HEK293T (cell line): Measurements from ENCODE around the gene NSMCE1.
A peak's percentile ranks its signal among the peaks of the same experiment; 100 is the strongest.
"Not testable (repeated sequence)": the region's sequence is repeated elsewhere in the genome, so short reads cannot be mapped to it uniquely, and the experiment has no call there.

ENCODE experiments used
- CTCF ChIA-PET: fragments of 350-600 bp; formaldehyde crosslinking; extraction: SDS; loops from one replicate; lab custom pipeline; 2021; ENCODE audit warnings: antibody characterized with exemption, inconsistent platforms; lab: Yijun Ruan, JAX
- POLR2A ChIA-PET: fragments of 350-600 bp; formaldehyde crosslinking; extraction: SDS; loops from one replicate; lab custom pipeline; 2020; ENCODE audit warnings: antibody characterized with exemption, inconsistent platforms; lab: Yijun Ruan, JAX
- DNase-seq: peaks from one replicate; pipeline ENCODE4 v3.0.0; 2012; ENCODE audit warnings: mixed read lengths; ENCODE audit errors: extremely low spot score
- ARNT ChIP-seq: fragments of 450-650 bp; IDR thresholded peaks from 2 replicates; pipeline ENCODE4 v1.6.1; 2017; ENCODE audit warnings: mild to moderate bottlenecking
- BHLHE40 ChIP-seq: fragments of 450-650 bp; IDR thresholded peaks from 2 replicates; pipeline ENCODE4 v1.6.1; 2016; ENCODE audit warnings: mild to moderate bottlenecking, moderate library complexity, borderline replicate concordance
- CTBP1 ChIP-seq: fragments of 450-650 bp; IDR thresholded peaks from 2 replicates; pipeline ENCODE4 v1.6.1; 2016; ENCODE audit warnings: borderline replicate concordance
- ELF4 ChIP-seq: fragments of 450-650 bp; IDR thresholded peaks from 2 replicates; pipeline ENCODE4 v1.6.1; 2017; ENCODE audit warnings: antibody characterized with exemption
- FOXA1 ChIP-seq: fragments of 450-650 bp; IDR thresholded peaks from 2 replicates; pipeline ENCODE4 v1.6.1; 2016; ENCODE audit warnings: mild to moderate bottlenecking
- FOXK2 ChIP-seq: fragments of 450-650 bp; IDR thresholded peaks from 2 replicates; pipeline ENCODE4 v1.6.1; 2016; ENCODE audit warnings: mild to moderate bottlenecking
- FOXM1 ChIP-seq: fragments of 450-650 bp; IDR thresholded peaks from 2 replicates; pipeline ENCODE4 v1.6.1; 2017; ENCODE audit warnings: mild to moderate bottlenecking, borderline replicate concordance
- HDGF ChIP-seq: fragments of 450-650 bp; IDR thresholded peaks from 2 replicates; pipeline ENCODE4 v1.6.1; 2017; ENCODE audit warnings: antibody characterized with exemption, borderline replicate concordance
- L3MBTL2 ChIP-seq: fragments of 450-650 bp; conservative IDR thresholded peaks from 2 replicates; pipeline ENCODE4 v1.6.1; 2016; ENCODE audit warnings: mild to moderate bottlenecking
- LEF1 ChIP-seq: fragments of 450-650 bp; IDR thresholded peaks from 2 replicates; pipeline ENCODE4 v1.6.1; 2017; ENCODE audit warnings: mild to moderate bottlenecking, borderline replicate concordance
- NFRKB ChIP-seq: fragments of 450-650 bp; IDR thresholded peaks from 2 replicates; pipeline ENCODE4 v1.6.1; 2016; ENCODE audit warnings: mild to moderate bottlenecking, moderate library complexity
- PKNOX1 ChIP-seq: fragments of 450-650 bp; IDR thresholded peaks from 2 replicates; pipeline ENCODE4 v1.6.1; 2016
- SP1 ChIP-seq: fragments of 450-650 bp; IDR thresholded peaks from 2 replicates; pipeline ENCODE4 v1.6.1; 2017
- SUZ12 ChIP-seq: fragments of 450-650 bp; IDR thresholded peaks from 2 replicates; pipeline ENCODE4 v1.6.1; 2016; ENCODE audit warnings: mild to moderate bottlenecking
- TARDBP ChIP-seq: fragments of 450-650 bp; IDR thresholded peaks from 2 replicates; pipeline ENCODE4 v1.6.1; 2016
- ZNF384 ChIP-seq: fragments of 450-650 bp; IDR thresholded peaks from 2 replicates; pipeline ENCODE4 v1.6.1; 2016

The NSMCE1 gene

DNA sequence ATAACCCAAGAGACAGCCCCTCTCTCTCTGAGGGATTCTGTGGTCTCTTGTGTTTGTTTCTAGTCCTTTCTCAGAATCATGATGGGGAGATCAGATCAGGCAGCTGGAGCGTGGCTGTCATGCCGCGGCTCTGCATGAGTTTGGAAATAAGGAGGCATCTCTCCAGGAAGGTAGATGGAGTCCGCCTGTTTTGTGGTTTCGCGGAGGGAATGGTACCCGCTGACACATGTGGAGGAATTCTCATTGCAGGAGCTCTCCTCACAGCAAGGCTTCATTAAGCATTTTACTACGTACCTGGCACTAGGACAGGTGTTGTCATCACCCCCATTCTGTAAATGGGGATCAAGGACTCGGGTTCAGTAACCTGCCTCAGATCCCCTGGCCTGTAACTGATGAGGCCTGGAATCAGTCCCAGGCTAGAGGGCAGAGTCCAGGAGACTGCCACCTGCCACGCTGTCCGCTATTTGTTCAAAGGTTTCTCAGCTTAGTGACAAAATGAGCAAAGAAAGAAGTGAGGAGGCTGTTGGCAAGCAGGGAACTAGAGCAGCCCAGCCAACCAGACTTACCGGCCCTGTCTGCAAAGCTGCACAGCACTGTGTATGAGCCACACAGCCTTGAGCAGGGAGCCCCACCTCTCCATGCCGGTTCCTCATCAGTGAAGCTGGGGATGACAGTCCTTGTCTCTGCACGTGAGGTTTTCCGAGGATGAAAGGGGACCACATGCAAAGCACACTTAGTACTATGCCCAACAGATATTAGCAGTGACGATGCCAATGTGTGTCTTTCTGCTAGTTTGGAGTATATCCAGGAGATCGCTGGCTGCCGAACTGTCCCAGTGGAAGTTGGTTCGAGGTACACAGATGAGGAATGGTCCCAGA, 54.2 kb downstream of the NSMCE1 start:
- CTCF ChIA-PET, result no interaction called here
- no peak for TF ChIP-seq ARNT
- no peak for TF ChIP-seq FOXM1
- no peak for TF ChIP-seq PKNOX1
- TF ChIP-seq SP1, result no peak
- no peak for TF ChIP-seq TARDBP
- no peak for TF ChIP-seq ZNF384
- no peak for TF ChIP-seq HDGF
- TF ChIP-seq FOXK2, result no peak
- TF ChIP-seq CTBP1, result no peak
- no peak for TF ChIP-seq SUZ12
- TF ChIP-seq LEF1, result no peak
- no peak for TF ChIP-seq FOXA1
- no peak for TF ChIP-seq BHLHE40
- no peak for DNase-seq
- POLR2A ChIA-PET, result interaction anchor here (1.6 kb wide), 1 partner anchor 10 kb away, joined by 6 read pairs; the partner anchor contains the start of gene KDM8

GRCh38 chr16:27211026-27211425, 57.5 kb downstream of the NSMCE1 start:
- DNase-seq, result no peak
- ChIA-PET CTCF (no interaction called here), POLR2A (no interaction called here)
- TF ChIP-seq L3MBTL2 (no peak), FOXA1 (no peak), NFRKB (no peak), LEF1 (no peak), ARNT (no peak), ZNF384 (no peak)

- no peak for DNase-seq
- CTCF ChIA-PET, result interaction anchor here (1.3 kb wide), 1 partner anchor 24 kb away, joined by 4 read pairs; no protein-coding TSS in a partner anchor
- POLR2A ChIA-PET, result no interaction called here
- TF ChIP-seq SUZ12 (no peak), L3MBTL2 (no peak), HDGF (no peak), BHLHE40 (no peak), ARNT (no peak), FOXA1 (no peak), TARDBP (no peak), PKNOX1 (no peak), ZNF384 (no peak)
Measured at GRCh38 chr16:27210174-27210573, 58.4 kb downstream of the NSMCE1 start.

DNA sequence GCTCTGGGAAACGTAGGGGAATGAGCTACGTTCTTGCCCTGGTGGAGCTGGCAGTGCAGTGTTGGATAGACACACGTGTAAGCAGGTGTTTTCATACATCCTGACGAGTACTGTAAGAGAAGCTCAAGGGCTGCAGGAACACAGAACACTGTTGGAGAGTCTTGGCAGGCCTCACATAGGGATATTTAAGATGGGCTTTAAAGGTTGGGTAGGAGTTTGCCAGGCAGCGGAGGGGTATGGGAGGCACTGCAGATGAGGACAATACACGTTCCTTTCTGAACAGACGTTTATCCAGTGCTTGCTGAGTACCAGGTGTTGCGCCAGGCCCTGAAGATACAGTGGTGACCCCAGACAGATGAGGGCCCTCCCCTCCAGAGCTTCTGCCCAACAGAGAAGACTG, 59.0 kb downstream of the NSMCE1 start:
- POLR2A ChIA-PET, result no interaction called here
- DNase-seq, result no peak
- no peak for TF ChIP-seq L3MBTL2
- CTCF ChIA-PET, result interaction anchor here (1.3 kb wide), 1 partner anchor 25 kb away, joined by 4 read pairs; no protein-coding TSS in a partner anchor

DNA sequence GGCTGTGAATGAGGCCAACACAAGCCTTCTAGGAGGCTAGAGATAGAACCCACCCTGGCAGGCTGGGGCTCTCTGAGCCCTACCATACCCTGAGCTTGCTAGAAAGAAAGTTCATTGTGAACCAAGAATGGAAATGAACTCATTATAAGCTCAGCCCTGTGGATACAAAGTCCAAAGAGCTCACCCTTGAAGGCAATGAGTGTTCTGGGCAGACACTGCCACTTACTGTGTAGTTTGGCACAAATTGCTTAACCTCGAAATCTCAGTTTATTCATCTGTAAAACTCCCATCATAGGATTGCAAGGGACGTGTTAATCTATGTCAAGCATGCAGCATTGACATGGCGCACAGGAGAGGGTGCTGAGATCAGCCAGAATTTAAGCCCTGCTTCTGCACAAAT, 59.8 kb downstream of the NSMCE1 start:
- ChIA-PET CTCF (interaction anchor here (1.3 kb wide), 1 partner anchor 26 kb away, joined by 4 read pairs; no protein-coding TSS in a partner anchor), POLR2A (no interaction called here)
- no peak for DNase-seq
- no peak for TF ChIP-seq SUZ12
- no peak for TF ChIP-seq SP1
- TF ChIP-seq ZNF384, result no peak
- TF ChIP-seq HDGF, result no peak
- no peak for TF ChIP-seq TARDBP
- TF ChIP-seq L3MBTL2, result no peak
- TF ChIP-seq NFRKB, result no peak
- no peak for TF ChIP-seq FOXA1
- TF ChIP-seq PKNOX1, result no peak
- no peak for TF ChIP-seq LEF1
- TF ChIP-seq ARNT, result no peak
- no peak for TF ChIP-seq BHLHE40
- no peak for TF ChIP-seq FOXK2
- TF ChIP-seq ELF4, result no peak
- TF ChIP-seq FOXM1, result no peak
- no peak for TF ChIP-seq CTBP1

DNA sequence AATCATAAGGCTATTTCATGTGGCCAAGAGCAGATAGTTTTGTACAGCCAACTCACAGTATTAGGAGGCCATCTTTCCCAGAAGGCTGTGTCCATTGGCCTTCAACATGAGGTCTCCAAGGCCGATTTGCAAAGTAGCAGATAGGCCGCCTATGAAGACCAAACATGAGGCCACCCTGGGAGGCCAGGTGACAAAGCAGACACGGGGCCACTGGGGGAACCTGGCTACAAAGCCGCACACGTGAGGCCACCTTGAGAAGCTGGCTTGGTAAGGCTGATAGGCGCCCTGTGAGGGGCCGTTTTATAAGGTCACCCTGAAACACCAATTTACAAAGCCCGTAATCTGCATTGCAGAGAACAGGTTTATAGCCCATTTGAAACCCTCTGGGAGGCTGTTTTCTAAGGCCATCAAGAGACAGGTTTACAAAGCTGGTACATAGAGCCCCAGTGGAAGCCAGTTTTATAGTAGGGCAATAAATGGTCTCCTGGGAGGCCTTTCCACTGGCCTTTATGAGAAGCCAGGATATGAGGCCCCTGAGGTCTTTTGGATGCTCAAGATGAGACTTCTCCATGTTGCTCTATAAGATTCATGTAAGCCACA, 60.4 kb downstream of the NSMCE1 start:
- CTCF ChIA-PET, result no interaction called here
- TF ChIP-seq FOXA1, result no peak
- no peak for TF ChIP-seq NFRKB
- no peak for TF ChIP-seq ARNT
- TF ChIP-seq TARDBP, result no peak
- TF ChIP-seq L3MBTL2, result peak; percentile 31
- DNase-seq, result no peak
- POLR2A ChIA-PET, result no interaction called here

DNA sequence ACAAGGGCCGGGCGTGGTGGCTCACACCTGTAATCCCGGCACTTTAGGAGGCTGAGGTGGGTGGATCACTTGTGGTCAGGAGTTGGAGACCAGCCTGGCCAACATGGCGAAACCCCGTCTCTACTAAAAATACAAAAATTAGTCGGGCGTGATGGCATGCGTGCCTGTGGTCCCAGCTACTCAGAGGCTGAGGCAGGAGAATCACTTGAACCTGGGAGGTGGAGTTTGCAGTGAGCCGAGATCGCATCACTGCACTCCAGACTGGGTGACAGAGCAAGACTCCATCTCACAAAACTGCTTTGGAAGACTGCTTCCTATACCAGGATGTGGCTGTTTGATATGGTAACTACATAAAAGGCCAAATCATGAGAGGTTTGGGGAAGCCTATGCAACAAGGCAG, 61.5 kb downstream of the NSMCE1 start:
- POLR2A ChIA-PET, DNase-seq, CTCF ChIA-PET: not testable (repeated sequence)
